HG03520 (cell line): ENCODE results near the gene BLMH.
"Not testable (repeated sequence)": the region's sequence is repeated elsewhere in the genome, so short reads cannot be mapped to it uniquely, and the experiment has no call there.

Source experiments
- ATAC-seq: cut with Tn5 transposase; IDR thresholded peaks from one replicate; pipeline ENCODE4 v1.9.1; 2021; ENCODE audit warnings: mild to moderate bottlenecking, moderate library complexity; ENCODE audit not compliant: unreplicated experiment

BLMH gene

DNA sequence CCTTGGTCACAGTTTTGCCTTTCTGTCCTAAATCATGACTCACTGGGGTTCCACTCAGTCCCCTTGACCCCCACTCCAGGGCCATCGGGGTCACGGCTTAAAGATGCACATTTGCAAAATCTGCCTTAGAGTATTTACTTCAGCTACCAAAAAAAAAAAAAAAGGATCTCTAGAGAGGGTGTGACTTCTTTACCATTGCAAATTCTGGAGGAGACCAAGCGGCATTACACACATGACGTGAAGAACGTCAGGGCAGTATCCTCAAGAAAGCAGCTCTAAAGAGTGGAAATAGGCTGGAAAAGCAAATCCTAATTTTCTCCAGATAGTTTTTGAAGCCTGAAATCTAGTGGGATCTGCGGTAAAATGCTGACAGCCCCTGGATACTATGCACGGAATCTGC lies 81.8 kb downstream of the BLMH start:
- ATAC-seq, result no peak

DNA sequence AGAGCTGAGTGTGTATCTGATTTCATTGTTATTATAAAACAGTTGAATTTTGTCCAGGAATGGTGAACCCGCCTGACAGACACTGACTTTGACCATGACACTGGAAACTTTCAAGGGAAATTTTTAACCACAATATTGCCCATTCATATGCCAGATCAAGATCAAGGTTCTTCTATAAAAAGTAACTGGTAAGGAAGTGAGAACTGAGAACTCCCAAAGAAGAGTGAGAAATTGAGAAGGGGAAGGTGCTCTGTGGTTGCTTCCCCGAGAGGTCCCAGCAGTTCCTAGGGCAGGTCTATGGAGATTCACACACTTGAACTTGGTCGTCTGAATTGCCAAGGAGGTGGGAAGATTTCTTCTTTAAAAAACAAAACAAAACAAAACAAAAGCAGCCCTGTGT lies 83.5 kb downstream of the BLMH start:
- ATAC-seq, result no peak

DNA sequence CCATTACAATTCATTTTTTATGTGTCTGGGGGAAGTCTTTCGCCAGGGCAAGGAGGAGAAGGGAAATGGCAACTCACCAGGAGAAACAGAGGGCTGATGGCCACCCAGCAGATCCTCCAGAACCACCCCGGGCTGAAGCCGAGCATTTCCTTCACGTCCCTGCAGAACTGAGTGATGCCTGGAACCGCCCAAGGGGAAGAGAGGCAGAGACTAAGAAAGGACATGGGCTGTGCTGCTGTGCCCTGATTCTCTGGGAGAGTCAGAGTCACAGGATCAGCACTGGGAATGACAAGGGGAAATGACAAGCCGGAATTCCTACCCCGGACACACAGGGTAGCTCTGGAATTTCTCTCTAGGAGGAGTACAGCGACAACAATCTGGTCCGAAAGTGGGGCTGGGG lies 84.1 kb downstream of the BLMH start:
- ATAC-seq, result no peak

DNA sequence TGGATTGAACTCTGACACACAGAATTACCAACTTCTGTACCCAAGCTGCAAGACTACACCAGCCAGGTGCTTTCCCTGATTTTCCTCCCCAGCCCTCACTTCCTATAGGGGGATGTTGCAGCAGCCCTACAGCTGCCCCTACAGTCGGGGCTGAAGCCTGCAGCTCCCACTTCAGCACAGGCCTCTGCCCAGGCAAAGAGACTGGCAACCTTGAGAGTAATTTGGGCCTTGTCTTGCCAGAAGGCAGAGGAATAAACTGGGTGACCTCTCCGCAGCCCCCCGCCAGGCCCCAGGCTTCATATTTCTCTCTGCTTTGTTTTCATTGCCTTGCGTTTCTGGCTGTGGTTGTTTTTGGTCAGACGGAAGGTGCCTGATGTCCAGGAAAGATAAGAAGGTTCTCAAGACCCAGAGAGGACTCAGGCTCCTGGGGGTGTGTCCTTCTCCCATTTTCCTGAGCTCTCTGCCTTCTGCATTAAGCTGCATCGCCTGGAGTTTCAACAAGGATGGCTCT lies 88.2 kb downstream of the BLMH start:
- ATAC-seq, result no peak

DNA sequence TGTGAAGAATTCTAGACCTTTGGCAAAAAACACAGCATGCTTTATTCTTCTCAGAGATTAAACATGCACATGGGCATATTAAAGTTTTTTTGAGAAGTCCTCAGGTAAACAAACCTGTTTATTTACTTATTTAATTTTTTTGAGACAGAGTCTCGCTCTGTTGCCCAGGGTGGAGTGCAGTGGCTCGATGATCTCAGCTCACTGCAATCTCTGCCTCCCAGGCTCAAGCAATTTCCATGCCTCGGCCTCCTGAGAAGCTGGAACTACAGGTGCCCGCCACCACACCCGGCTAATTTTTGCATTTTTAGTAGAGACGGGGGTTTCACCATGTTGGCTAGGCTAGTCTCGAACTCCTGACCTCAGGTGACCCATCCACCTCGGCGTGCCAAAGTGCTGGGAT lies 91.1 kb downstream of the BLMH start:
- ATAC-seq, result not testable (repeated sequence)

DNA sequence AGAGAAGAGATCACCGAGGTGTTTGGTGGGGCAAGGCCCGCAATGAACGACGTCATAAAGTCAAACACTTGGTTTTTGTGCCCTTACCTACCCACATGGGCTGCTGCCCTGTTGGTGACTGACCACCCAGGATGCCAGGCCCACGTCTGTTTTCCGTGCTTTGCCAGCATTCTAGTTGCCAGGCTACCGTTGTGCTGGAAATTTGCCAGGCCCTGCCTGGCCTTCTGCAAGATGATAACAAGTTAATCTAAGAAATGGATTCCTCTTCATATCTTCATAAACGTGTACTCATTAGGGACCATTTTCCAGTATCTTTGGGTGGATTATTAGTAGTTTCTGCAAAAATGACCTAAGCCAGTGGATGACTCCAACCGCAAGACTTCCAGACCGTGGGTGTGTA lies 91.6 kb downstream of the BLMH start:
- no peak for ATAC-seq

DNA sequence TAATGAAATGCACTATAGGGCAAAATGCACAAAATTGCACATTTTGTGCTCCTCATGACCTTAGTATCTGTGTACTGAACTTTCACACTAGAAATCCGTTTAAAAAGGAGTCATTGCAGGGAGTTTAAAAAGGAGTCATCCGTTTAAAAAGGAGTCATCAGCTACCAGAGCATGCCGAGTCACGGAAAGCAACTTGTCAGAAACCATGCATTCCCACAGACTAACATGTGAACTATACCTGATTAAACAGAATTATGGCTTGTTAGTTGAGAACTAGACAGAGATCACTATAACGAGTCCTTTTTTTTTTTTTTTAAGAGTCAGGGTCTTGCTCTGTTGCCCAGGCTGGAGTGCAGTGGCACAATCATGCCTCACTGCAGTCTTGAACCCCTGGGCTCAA lies 92.1 kb downstream of the BLMH start:
- ATAC-seq, result no peak
